Measurements from ENCODE around the gene PIM3.

- TF ChIP-seq, protein P1, sequence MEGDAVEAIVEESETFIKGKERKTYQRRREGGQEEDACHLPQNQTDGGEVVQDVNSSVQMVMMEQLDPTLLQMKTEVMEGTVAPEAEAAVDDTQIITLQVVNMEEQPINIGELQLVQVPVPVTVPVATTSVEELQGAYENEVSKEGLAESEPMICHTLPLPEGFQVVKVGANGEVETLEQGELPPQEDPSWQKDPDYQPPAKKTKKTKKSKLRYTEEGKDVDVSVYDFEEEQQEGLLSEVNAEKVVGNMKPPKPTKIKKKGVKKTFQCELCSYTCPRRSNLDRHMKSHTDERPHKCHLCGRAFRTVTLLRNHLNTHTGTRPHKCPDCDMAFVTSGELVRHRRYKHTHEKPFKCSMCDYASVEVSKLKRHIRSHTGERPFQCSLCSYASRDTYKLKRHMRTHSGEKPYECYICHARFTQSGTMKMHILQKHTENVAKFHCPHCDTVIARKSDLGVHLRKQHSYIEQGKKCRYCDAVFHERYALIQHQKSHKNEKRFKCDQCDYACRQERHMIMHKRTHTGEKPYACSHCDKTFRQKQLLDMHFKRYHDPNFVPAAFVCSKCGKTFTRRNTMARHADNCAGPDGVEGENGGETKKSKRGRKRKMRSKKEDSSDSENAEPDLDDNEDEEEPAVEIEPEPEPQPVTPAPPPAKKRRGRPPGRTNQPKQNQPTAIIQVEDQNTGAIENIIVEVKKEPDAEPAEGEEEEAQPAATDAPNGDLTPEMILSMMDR (IDR thresholded peaks at IDR 0.05) = no peak
- TF ChIP-seq ZFX (IDR thresholded peaks at IDR 0.05; ENCODE audit: borderline replicate concordance) = no peak
Observed at GRCh38 chr22:49926916-49927315, 33.7 kb upstream of the PIM3 start.
